Measurements from ENCODE around the gene CNOT8. TPM values are rescaled to one million over a fixed set of nuclear protein-coding genes. Genes with fewer than 3 reads are reported as not detected.

The CNOT8 gene
- total and polyA plus RNA-seq, 2 of the 4 experiments (the other 2 are of a cell fraction): 41.4 to 49.1 TPM

- in situ Hi-C loops (cut with MboI; ENCODE audit: low sequenced_read_pairs): loop anchor here (25.0 kb wide), 1 partner anchor 351 kb away; no protein-coding TSS in a partner anchor
Observed at GRCh38 chr5:154813736-154814135, 44.7 kb upstream of the CNOT8 start.

More at GRCh38 chr5:154813736-154814135, 44.7 kb upstream of the CNOT8 start:
- dilution Hi-C loops (cut with HindIII; ENCODE audit: low sequenced_read_pairs, unreplicated experiment): no loop called here
- no peak overlapping the region for H2AK9ac ChIP-seq (replicated peaks; ENCODE audit: low read depth, low read length, poor library complexity)
- H3K23ac ChIP-seq (ENCODE audit: low read depth, low read length): no peak overlapping the region
- H2BK20ac ChIP-seq (ENCODE audit: low read depth, low read length): no peak overlapping the region
- no peaks in the 10 kb centered on the region for H3K27me3 ChIP-seq (ENCODE audit: control insufficient read depth, insufficient read depth, low read length)
- H3K9me1 ChIP-seq (ENCODE audit: insufficient read depth, low read length): no peaks in the 10 kb centered on the region; the same call in 1 of the 2 replicates
- no peak overlapping the region for H4K8ac ChIP-seq (ENCODE audit: low read depth in 2 of 2, low read length in 2 of 2)
- H3K4me1 ChIP-seq (ENCODE audit: control insufficient read depth, insufficient read depth, low read length): no peaks in the 10 kb centered on the region
- no peak for ATAC-seq (ENCODE audit: low read depth)
- no peak overlapping the region for H3K4me2 ChIP-seq (ENCODE audit: low read depth, low read length)
- CTCF ChIA-PET: no interaction called here
- no peak overlapping the region for H3K4me3 ChIP-seq (ENCODE audit: insufficient read depth, low read depth, low read length)
- H3K79me1 ChIP-seq (ENCODE audit: low read depth in 1 of 2, low read length in 2 of 2): peaks cover 27 to 33% of the 10 kb centered on the region in 2 experiments
- no peak overlapping the region for H4K91ac ChIP-seq (ENCODE audit: insufficient read depth, low read depth, low read length)
- no peak overlapping the region for H2AFZ ChIP-seq (replicated peaks; ENCODE audit: low read length, poor library complexity)
- no peak overlapping the region for H3K9ac ChIP-seq (ENCODE audit: low read depth, low read length)
- TF ChIP-seq FOS (IDR thresholded peaks at IDR 0.05; ENCODE audit: low read depth, low read length) (no peak), RCOR1 (IDR thresholded peaks at IDR 0.05; ENCODE audit: insufficient replicate concordance, low read length) (no peak), SMC3 (IDR thresholded peaks at IDR 0.05; ENCODE audit: low read depth, low read length) (no peak), BHLHE40 (IDR thresholded peaks at IDR 0.05; ENCODE audit: low read depth, low read length) (no peak)
- H2BK15ac ChIP-seq (ENCODE audit: low read depth, low read length): no peak overlapping the region
- H3K14ac ChIP-seq (replicated peaks; ENCODE audit: low read depth, low read length): no peak overlapping the region
- no peak overlapping the region for H3K4ac ChIP-seq (ENCODE audit: low read depth, low read length)
- peaks cover 62% of the 10 kb centered on the region for H3K36me3 ChIP-seq (ENCODE audit: control insufficient read depth, insufficient read depth, low read length)
- WGBS, 2 experiments (ENCODE audit: extremely low coverage in 2 of 2, insufficient read length in 1 of 2): no CpG with 5 or more reads among the region's 10 CpGs
- H3K27ac ChIP-seq (ENCODE audit: insufficient read depth, low read length): no peak overlapping the region
- POLR2A ChIA-PET (ENCODE audit: unreplicated experiment): interaction anchor here (0.5 kb wide), 1 partner anchor 49 kb away, joined by 11 read pairs; no protein-coding TSS in a partner anchor
- no peak overlapping the region for H2BK120ac ChIP-seq (ENCODE audit: low read depth, low read length)
- intact Hi-C loops (cut with micrococcal nuclease): loop anchor here (2.0 to 5.0 kb wide), 2 partner anchors 57 to 346 kb away; no protein-coding TSS in a partner anchor
- no peak overlapping the region for H2AK5ac ChIP-seq (ENCODE audit: low read depth, low read length)
- no peak overlapping the region for H3K18ac ChIP-seq (ENCODE audit: low read depth, low read length)
- peaks cover 7% of the 10 kb centered on the region; the same call in 1 of the 2 replicates for H4K20me1 ChIP-seq (ENCODE audit: insufficient read depth, low read length)
- no TSS peak for BruUV-seq (replicated peaks)
- no peaks in the 10 kb centered on the region for H3K9me3 ChIP-seq (ENCODE audit: control insufficient read depth, insufficient read depth, low read length)
- no peak overlapping the region for H2BK5ac ChIP-seq (ENCODE audit: low read depth, low read length, poor library complexity, severe bottlenecking)
- no peak overlapping the region for H4K5ac ChIP-seq (ENCODE audit: low read depth, low read length)
- no peak overlapping the region for H3K56ac ChIP-seq (ENCODE audit: extremely low read depth, insufficient read depth, low read length)
- no peak for DNase-seq

All from IMR-90 (cell line).